HCT116 (cell line): ENCODE results near the gene MAP2K3. TPM values are rescaled to one million over a fixed set of nuclear protein-coding genes. Genes with fewer than 3 reads are reported as not detected.

Experiments
- ATAC-seq: fragments of 200-7000 bp; cut with Tn5 transposase; 2 replicates; pipeline ENCODE4 v1.9.1; 2020; ENCODE audit warnings: mild to moderate bottlenecking, moderate library complexity
- BruUV-seq: library from RNA; stranded (reverse); fragments of 400-500 nt; replicated peaks from 2 replicates; lab custom pipeline; 2021; lab: Mats Ljungman, UMichigan
- CTCF ChIA-PET: fragments of 300-600 bp; sonication (Branson Sonifier 250); formaldehyde crosslinking; loops from one replicate; lab custom pipeline; 2021; ENCODE audit warnings: antibody characterized with exemption; lab: Charles Lee
- POLR2A ChIA-PET: fragments of 300-600, 350-600 bp; sonication (Branson Sonifier 250); formaldehyde crosslinking; loops from one replicate; lab custom pipeline; 2021; ENCODE audit warnings: antibody characterized with exemption; lab: Charles Lee
- RAD21 ChIA-PET, 2 experiments: fragments of 300-600 bp; sonication (Branson Sonifier 250); formaldehyde crosslinking; loops; one replicate each; lab custom pipeline; 2023; ENCODE audit warnings: low total read pairs in 2 of 2; ENCODE audit not compliant: uncharacterized antibody in 2 of 2, unreplicated experiment in 2 of 2, low non-redundant PET in 1 of 2; lab: Charles Lee
- DNase-seq: peaks from one replicate; pipeline ENCODE4 v3.0.0-alpha.2; 2010; ENCODE audit warnings: low read depth, low spot score
- H2AFZ ChIP-seq: fragments of 200-600 bp; shearing (Covaris generic), sonication (generic); 2 replicates; pipeline ENCODE4 v1.6.1; 2017; ENCODE audit warnings: low read depth, mixed run types, mixed read lengths, antibody characterized with exemption, low read length; ENCODE audit not compliant: poor library complexity, severe bottlenecking
- H3K27ac ChIP-seq: 2 replicates; pipeline ENCODE4 v1.5.1; 2012; ENCODE audit warnings: low read depth, low read length
- H3K27me3 ChIP-seq: fragments of 200-600 bp; sonication (generic); 2 replicates; pipeline ENCODE4 v1.6.1; 2016; ENCODE audit warnings: mixed run types, low read length, mixed read lengths; ENCODE audit not compliant: insufficient read depth
- H3K36me3 ChIP-seq, 2 experiments: fragments of 200-500 bp in 1 of 2; fragments of 200-600 bp in 1 of 2; sonication (Bioruptor generic) in 1 of 2; sonication (generic) in 1 of 2; 2 replicates each; pipeline versions ENCODE4 v1.5.1 to v1.6.1; 2014 to 2016; ENCODE audit warnings: low read length in 2 of 2, inconsistent platforms in 1 of 2, mixed read lengths in 1 of 2, mixed run types in 1 of 2; ENCODE audit not compliant: insufficient read depth in 2 of 2, control insufficient read depth in 1 of 2
- H3K4me1 ChIP-seq, 2 experiments: fragments of 200-600 bp in 1 of 2; sonication (generic) in 1 of 2; 2 replicates each; pipeline versions ENCODE4 v1.5.1 to v1.6.1; 2012 to 2017; ENCODE audit warnings: low read length in 2 of 2, inconsistent platforms in 1 of 2, mild to moderate bottlenecking in 1 of 2, mixed read lengths in 1 of 2, mixed run types in 1 of 2, moderate library complexity in 1 of 2; ENCODE audit not compliant: insufficient read depth in 2 of 2, control insufficient read depth in 1 of 2
- H3K4me2 ChIP-seq: fragments of 200-600 bp; sonication (generic); 2 replicates; pipeline ENCODE4 v1.6.1; 2017; ENCODE audit warnings: mixed run types, low read length, mixed read lengths
- H3K4me3 ChIP-seq, 2 experiments: fragments of 200-600 bp in 1 of 2; sonication (generic) in 1 of 2; replicated peaks in 1 of 2; 2 replicates each; pipeline ENCODE4 v1.5.1; 2011 to 2016; ENCODE audit warnings: low read length in 2 of 2, control low read depth in 1 of 2, low read depth in 1 of 2, mild to moderate bottlenecking in 1 of 2, mixed read lengths in 1 of 2, mixed run types in 1 of 2
- H3K79me2 ChIP-seq: fragments of 200-600 bp; sonication (generic); 2 replicates; pipeline ENCODE4 v1.6.1; 2017; ENCODE audit warnings: mild to moderate bottlenecking, mixed run types, low read length, moderate library complexity, mixed read lengths; ENCODE audit not compliant: insufficient read depth
- H3K9ac ChIP-seq: fragments of 200-600 bp; sonication (generic); 2 replicates; pipeline ENCODE4 v1.6.1; 2016; ENCODE audit warnings: low read length, mixed read lengths
- H3K9me2 ChIP-seq: fragments of 200-600 bp; sonication (generic), shearing (Covaris generic); 2 replicates; pipeline ENCODE4 v1.6.1; 2017; ENCODE audit warnings: mixed run types, mild to moderate bottlenecking, moderate library complexity; ENCODE audit not compliant: insufficient read depth
- H3K9me3 ChIP-seq, 2 experiments: fragments of 200-500 bp in 1 of 2; fragments of 200-600 bp in 1 of 2; sonication (Bioruptor generic) in 1 of 2; sonication (generic) in 1 of 2; 2 replicates each; pipeline ENCODE4 v1.6.1; 2014 to 2017; ENCODE audit warnings: low read length in 2 of 2, mixed read lengths in 2 of 2, inconsistent platforms in 1 of 2, low read depth in 1 of 2, mild to moderate bottlenecking in 1 of 2, mixed run types in 1 of 2, moderate library complexity in 1 of 2; ENCODE audit not compliant: control insufficient read depth in 1 of 2, insufficient read depth in 1 of 2
- H4K20me1 ChIP-seq: fragments of 200-600 bp; sonication (generic), shearing (Covaris generic); 2 replicates; pipeline ENCODE4 v1.6.1; 2017; ENCODE audit warnings: mixed run types, mild to moderate bottlenecking, moderate library complexity; ENCODE audit not compliant: insufficient read depth
- CBX3 ChIP-seq: IDR thresholded peaks from 2 replicates; pipeline ENCODE4 v1.6.1; 2012; ENCODE audit warnings: low read depth
- CEBPB ChIP-seq: IDR thresholded peaks from 2 replicates; pipeline ENCODE4 v1.6.1; 2012; ENCODE audit warnings: low read depth
- EGR1 ChIP-seq: IDR thresholded peaks from 2 replicates; pipeline ENCODE4 v1.6.1; 2012; ENCODE audit warnings: low read depth
- ELF1 ChIP-seq: IDR thresholded peaks from 2 replicates; pipeline ENCODE4 v1.6.1; 2012; ENCODE audit warnings: low read depth, borderline replicate concordance
- EZH2phosphoT487 ChIP-seq: fragments of 200-600 bp; IDR thresholded peaks from 2 replicates; pipeline ENCODE4 v1.6.1; 2018; ENCODE audit warnings: antibody characterized with exemption, borderline replicate concordance
- MAX ChIP-seq: IDR thresholded peaks from 2 replicates; pipeline ENCODE4 v1.6.1; 2012
- POLR2A ChIP-seq: IDR thresholded peaks from 2 replicates; pipeline ENCODE4 v1.7.0; 2011; ENCODE audit warnings: borderline replicate concordance; ENCODE audit not compliant: insufficient read depth, insufficient read length; ENCODE audit errors: extremely low read depth
- POLR2AphosphoS5 ChIP-seq: IDR thresholded peaks from 2 replicates; pipeline ENCODE4 v1.6.1; 2011; ENCODE audit warnings: mild to moderate bottlenecking, low read depth, low read length, moderate library complexity
- RAD21 ChIP-seq: IDR thresholded peaks from 2 replicates; pipeline ENCODE4 v1.6.1; 2012; ENCODE audit warnings: low read depth, mild to moderate bottlenecking
- REST ChIP-seq: IDR thresholded peaks from 2 replicates; pipeline ENCODE4 v1.6.1; 2012; ENCODE audit warnings: low read depth
- SP1 ChIP-seq: IDR thresholded peaks from 2 replicates; pipeline ENCODE4 v1.6.1; 2012; ENCODE audit warnings: low read depth
- SRF ChIP-seq: IDR thresholded peaks from 2 replicates; pipeline ENCODE4 v1.6.1; 2012; ENCODE audit warnings: low read depth
- TCF7L2 ChIP-seq: IDR thresholded peaks from 2 replicates; pipeline ENCODE4 v1.7.0; 2011; ENCODE audit warnings: borderline replicate concordance, inconsistent platforms; ENCODE audit not compliant: insufficient read depth, insufficient read length; ENCODE audit errors: extremely low read depth
- YY1 ChIP-seq: IDR thresholded peaks from 2 replicates; pipeline ENCODE4 v1.6.1; 2011; ENCODE audit warnings: low read length, low read depth, moderate library complexity, mild to moderate bottlenecking; ENCODE audit not compliant: insufficient replicate concordance; ENCODE audit errors: extremely low read depth
- ZFX ChIP-seq: fragments of 450-650 bp; IDR thresholded peaks from 2 replicates; pipeline ENCODE4 v1.6.1; 2017
- ZNF274 ChIP-seq: fragments of 200-500 bp; sonication (Bioruptor generic); IDR thresholded peaks from 2 replicates; pipeline ENCODE4 v1.6.1; 2014; ENCODE audit warnings: mild to moderate bottlenecking, low read depth, low read length, inconsistent platforms
- intact Hi-C: fragments of 100-400 bp; cut with micrococcal nuclease; formaldehyde crosslinking; loops from 2 replicates; pipeline ENCODE4 v1.10.0; 2022
- total RNA-seq: library from RNA; stranded (reverse); gene quantifications from one replicate; pipeline ENCODE4 v1.2.1, GENCODE V29; 2021; ENCODE audit not compliant: unreplicated experiment
- TF ChIP-seq, protein P1 (sequence below): IDR thresholded peaks from 2 replicates; pipeline ENCODE4 v1.6.1; 2012

The MAP2K3 gene
- total RNA-seq, 1 experiment from 2014 or later, result 96.7 TPM

DNA sequence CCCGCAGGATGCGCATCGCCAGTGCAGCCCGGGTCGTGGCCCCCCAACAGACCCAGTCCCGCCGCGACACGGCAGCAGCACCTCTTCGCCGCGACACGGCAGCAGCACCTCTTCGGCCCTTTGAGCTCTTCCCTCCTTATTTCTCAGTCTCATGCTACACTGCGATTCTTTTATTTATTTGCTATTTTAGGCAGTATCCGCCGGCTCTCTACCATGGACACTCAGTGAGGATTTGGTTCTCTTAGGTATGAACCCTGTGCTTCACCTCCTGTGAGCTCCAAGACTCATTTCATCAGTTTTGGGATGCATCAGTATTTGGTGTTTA lies 8.3 kb upstream of the MAP2K3 start:
- CTCF ChIA-PET, result interaction anchor here (0.8 to 1.1 kb wide), 2 partner anchors 148 to 235 kb away, joined by 3 read pairs; no protein-coding TSS in a partner anchor
- peak overlapping the region; percentile 63 for H3K9ac ChIP-seq

More for the DNA sequence above, 8.3 kb upstream of the MAP2K3 start:
- H3K9me3 ChIP-seq, result no peaks in the 10 kb centered on the region
- H3K4me3 ChIP-seq, result peak overlapping the region; percentile 52 to 57; a peak in 3 of 4 replicates
- DNase-seq, result no peak
- no peaks in the 10 kb centered on the region for H3K79me2 ChIP-seq
- ATAC-seq, result no peak
- H3K4me1 ChIP-seq, result peaks cover 23 to 58% of the 10 kb centered on the region in 2 experiments
- TF ChIP-seq EZH2phosphoT487 (no peak), ZFX (no peak), EGR1 (no peak), CBX3 (no peak), SRF (no peak), CEBPB (no peak), TCF7L2 (no peak), POLR2A (no peak), ZNF274 (no peak), ELF1 (no peak), YY1 (no peak), REST (no peak), POLR2AphosphoS5 (no peak), RAD21 (no peak), MAX (no peak), SP1 (no peak)
- TF ChIP-seq, protein P1, sequence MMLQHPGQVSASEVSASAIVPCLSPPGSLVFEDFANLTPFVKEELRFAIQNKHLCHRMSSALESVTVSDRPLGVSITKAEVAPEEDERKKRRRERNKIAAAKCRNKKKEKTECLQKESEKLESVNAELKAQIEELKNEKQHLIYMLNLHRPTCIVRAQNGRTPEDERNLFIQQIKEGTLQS, result no peak
- TF ChIP-seq, all 23 proteins: peak for 0
- Histone ChIP-seq H2AFZ (no peak overlapping the region), H3K27me3 (no peaks in the 10 kb centered on the region), H3K27ac (no peak overlapping the region), H3K36me3 (no peaks in the 10 kb centered on the region), H3K4me2 (peak overlapping the region; percentile 95), H3K9me2 (no peaks in the 10 kb centered on the region), H4K20me1 (no peaks in the 10 kb centered on the region)
- ChIA-PET POLR2A (interaction anchor here (1.0 to 2.1 kb wide), 2 partner anchors 11 to 157 kb away, joined by 3 to 15 read pairs; no protein-coding TSS in a partner anchor), RAD21 (no interaction called here)
- intact Hi-C loops, result no loop called here
- BruUV-seq, result TSS peak; percentile 90
